Measurements from ENCODE around the gene DKK3.
A peak's percentile ranks its signal among the peaks of the same experiment; 100 is the strongest.
"Not testable (repeated sequence)": the region's sequence is repeated elsewhere in the genome, so short reads cannot be mapped to it uniquely, and the experiment has no call there.

DKK3 gene

DNA sequence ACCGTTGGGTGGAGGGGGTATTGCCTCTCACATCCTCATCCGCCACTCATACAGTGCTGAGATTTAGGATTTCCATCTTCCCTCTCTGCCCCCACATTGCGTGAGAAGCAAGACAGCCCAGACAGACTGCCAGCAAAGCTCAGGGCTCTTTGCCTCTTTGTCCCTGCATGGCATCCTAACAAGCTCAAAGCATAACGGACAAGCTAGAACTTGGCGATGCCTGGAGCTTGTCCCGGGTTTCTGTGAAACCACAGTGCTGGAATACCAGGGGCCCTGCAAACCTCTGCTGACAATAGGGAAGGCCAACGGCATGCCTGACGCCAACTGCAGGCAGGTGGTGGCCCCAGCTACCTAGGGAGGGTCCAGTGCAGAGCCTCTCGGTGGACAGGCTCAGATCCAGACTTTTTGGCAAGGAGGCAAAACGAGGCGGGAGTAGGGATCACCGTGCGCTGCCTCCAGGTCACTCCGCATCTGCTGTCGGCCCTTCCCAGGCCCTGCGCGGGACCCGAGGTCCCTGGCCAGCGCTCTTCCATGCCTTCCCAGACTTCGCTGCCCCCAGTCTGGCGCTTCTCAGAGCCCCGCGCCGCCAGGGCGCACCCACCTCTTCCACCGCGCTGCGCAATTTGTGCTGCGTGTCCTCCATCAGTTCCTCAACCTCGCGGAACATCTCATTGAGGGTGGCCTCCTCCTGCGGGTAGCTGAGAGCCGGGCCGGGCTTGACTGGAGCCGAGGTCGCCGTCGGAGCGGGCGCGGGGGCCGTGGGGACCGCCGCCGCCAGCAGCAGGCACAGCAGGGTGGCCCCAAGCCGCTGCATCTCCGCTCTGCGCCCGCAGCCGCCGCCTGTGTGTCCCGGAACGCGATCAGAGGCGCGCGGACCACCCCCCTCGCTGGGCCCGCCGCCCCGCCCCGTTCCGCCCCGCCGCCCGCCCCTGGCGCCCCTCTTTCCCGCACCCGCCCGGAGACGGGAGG, at the start of gene DKK3:
DKK3 (minus strand) TSS at position 858 of the 969 bp plus-strand sequence; CDS start at position 814, 44 bp downstream.
- DNase-seq = no peak

DNA sequence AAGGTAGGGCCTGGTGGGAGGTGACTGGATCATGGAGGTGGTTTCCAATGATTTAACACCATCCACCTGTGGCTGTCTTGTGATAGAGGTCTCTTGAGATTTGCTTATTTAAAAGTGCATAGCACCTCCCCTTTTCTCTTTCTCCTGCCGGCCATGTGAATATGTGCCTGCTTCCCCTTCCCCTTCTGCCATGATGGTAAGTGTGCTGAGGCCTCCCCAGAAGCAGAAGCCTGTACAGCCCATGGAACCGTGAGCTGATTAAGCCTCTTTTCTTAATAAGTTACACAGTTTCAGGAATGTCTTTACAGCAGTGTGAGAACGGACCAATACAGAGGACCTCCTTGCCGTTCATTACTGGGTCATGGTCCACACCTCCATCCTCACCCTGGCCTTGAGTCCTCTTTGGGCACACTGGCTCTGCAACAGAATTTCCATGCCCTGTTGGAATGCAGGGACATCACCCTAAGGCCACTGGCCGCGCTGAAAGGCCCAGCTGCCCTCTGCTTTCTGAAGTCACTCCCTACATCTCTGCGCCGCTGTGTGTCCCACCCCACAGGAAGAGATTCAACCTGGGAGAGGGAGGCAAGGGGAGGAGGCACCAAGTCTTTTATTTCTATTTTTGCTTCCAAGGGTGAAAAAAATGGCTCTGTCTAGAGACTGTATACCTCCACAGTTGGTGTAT, 49.0 kb upstream of the DKK3 start:
- DNase-seq = no peak

DNA sequence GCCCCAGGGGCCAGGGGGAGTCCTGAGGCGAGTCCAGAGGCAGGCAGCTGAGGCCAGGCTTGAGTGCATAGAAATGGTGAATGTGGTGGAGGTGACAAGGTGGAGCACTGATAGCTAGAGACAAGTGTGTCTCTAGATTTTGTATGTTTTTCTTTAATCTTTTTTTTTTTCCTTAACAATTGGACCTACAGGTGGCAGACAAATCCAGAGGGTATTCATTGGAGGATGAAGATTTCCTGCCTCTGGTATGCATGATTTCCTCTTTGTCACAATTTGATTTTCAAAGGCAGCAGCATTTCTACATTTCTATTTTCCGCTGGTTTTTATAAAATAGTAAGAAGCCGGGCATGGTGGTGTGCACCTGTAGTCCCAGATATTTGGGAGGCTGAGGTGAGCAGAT, 47.7 kb upstream of the DKK3 start:
- no peak for DNase-seq

- DNase-seq = no peak
These were observed 45.4 kb upstream of the DKK3 start for GRCh38 chr11:12053606-12054361.

DNA sequence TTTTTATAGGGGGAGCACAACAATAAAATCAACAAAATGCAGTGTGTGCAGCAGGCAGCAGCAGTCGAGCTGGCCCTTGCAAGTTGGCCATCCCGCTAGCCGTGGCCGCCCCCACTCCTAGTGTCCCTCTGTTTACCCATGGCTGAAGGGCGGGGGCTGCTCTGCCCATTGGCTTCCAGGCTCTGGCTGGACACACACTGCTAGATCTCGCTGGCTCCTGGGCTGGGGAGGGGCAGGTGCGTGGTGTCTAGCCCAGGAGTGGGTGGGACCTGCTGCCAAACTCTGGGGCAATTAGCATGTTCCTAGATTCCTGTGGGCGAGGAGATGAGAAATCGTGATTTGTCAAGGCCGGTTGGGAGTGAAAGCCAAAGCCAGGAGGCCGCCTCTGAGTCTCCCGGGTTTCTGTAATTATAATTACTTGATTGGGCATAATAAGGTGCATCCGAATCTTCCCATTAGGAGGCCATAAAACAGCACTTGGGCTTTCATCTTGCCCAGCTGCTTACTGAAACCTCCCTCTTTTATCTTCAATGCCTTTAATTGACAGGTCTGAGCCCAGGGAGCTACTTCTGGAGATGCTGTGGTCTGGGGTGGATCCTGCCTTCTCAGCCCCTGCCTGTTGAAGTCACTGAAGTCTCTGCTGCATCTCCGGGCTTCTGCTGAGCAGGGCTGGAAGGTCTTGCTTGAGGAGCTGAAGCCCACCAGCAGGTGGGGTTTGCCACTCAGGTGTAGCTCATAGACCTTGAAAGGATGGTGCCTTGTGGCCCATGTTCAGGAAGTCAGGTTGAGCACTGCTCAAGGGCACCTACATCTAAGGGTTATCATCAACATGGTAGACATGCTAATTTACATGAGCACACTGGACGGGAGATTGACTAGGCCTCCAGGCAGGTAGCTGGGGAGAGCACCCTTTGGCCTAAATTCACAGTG, 44.5 kb upstream of the DKK3 start:
- DNase-seq = no peak

GRCh38 chr11:12051287-12051662, 42.8 kb upstream of the DKK3 start:
- no peak for DNase-seq

- no peak for DNase-seq
These were observed 42.3 kb upstream of the DKK3 start for GRCh38 chr11:12050470-12051286.

DNA sequence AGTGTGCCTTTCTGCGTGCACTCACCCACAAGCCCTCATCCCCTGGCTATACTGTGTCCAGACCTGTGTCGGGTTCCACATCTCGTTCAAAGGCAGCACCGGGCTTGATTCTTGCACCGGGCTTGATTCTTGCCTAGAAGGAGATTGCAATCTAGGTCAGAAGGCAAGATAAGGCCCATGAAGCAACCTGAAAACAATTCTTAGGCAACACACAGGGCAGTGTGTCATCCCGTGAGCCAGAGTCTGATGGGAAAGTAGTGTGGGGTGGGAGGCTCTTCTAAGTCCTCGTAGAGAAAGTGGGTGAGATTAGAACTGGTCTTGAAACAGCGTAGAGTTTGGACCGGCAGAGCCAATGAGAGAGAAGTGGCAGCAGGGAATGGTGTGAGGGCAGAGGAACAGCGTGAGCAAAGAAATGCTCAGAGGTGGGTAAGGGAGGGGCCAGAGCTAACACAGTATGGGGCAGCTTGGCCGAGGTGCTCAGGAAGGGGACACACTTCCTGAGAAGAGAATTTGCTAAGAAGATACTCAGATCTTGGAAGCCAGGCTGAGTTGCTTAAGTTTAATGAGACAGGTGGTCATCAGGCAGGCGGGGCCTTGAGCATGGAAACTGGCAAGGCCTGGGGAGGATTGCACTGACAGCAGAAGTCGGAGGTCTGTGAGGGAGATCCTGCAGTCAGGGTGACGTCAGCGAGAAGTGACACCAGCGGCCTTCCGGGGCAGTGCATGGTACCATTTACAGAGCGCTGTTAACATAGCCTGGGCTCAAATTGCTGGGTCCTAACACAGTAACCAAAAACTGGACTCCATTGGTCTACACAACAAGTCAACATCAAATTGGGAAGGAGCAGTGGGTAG, 40.7 kb upstream of the DKK3 start:
- DNase-seq = no peak

GRCh38 chr11:12046636-12047236, 38.3 kb upstream of the DKK3 start:
- no peak for DNase-seq

DNA sequence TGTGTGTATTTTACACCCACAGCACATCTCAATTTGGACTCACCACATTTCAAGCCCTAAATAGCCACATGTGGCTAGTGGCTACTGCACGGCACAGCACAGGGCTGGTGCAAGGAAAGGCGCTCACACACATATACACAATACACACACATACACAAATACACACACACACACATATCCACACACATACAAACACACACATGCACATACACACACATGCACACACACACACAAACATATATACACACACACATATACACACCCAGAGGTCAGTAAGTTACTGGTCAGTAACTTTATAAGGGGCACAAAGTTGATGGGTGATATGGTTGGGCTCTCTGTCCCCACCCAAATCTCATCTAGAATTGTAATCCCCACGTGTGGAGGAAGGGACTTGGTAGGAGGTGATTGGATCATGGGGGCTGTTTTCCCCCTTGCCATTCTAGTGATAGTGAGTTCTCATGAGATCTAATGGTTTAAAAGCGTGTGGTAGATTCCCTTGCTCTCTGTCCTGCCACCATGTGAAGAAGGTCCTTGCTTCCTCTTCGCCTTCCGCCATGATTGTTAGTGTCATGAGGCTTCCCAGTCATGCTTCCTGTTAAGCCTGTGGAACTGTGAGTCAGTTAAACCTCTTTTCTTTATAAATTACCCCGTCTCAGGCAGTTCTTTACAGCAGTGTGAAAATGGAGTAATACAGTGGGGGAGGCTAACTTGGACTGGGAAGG, 37.6 kb upstream of the DKK3 start:
- DNase-seq = no peak

- no peak for DNase-seq
These were observed 36.4 kb upstream of the DKK3 start for GRCh38 chr11:12044799-12045198.

DNA sequence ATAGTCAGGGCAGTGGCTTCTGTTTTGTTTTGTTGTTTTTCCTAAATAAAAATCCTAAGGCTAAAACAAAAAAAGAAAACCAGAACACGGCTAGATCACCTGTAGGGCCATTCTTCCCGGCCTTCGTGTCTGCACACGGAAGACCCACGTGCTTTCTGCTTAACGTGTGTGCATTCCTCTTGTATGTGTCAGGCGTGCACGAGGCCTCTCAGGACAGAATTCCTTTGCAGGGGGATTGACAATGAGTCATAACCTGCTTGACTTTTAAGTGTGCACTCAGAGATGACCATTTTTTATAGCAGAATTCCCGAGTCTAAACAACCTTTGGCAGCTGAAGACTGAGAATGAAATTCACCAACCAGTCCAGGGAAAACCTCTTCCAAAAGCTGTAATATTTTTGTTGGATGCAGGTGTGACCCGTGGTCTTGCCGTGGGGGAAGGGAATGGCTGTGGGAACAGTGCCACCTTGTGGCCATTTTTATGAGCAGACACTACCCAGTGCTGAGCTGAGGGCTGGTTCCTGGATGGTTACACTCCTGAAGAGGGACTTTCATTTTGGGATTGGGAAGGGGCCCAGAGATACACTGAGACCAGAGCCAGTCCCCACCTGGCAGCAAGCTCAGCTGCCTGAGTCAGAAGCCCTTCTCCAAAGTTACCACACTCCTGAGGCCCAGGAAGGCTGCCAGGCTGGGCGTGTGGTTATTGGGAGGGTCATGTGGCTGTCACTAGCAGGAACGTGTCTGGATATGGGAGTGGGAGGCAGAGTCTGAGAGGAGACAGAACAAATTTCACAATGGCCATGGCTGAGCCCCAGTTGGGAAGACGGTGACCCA, 35.7 kb upstream of the DKK3 start:
- DNase-seq = peak; percentile 62 to 72

- no peak for DNase-seq
These were observed 34.8 kb upstream of the DKK3 start for GRCh38 chr11:12043221-12043620.

DNA sequence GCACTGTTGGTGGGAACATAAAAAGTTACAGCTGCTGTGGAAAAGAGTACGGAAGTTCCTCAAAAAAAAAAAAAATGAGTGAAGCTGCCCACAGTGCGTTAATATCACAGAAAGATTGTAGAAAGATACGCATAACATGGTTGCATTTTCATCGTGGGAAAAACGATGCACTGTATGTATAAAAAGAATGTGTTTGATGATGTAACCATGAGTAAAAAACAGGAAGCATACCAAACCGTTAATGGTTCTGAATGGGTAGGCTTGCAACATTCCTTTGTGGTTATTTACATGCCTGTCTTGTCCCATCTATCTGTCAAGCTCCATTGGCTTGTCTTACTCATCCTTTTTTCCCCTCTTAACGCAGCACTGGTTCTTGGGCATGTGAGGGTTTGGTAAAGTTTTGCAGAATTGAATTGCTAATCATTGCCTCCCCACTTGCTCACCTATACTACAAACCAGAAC, 33.8 kb upstream of the DKK3 start:
- DNase-seq = no peak

- DNase-seq = not testable (repeated sequence)
These were observed 32.3 kb upstream of the DKK3 start for GRCh38 chr11:12040719-12041118.

- no peak for DNase-seq
These were observed 24.5 kb upstream of the DKK3 start for GRCh38 chr11:12032968-12033367.

DNA sequence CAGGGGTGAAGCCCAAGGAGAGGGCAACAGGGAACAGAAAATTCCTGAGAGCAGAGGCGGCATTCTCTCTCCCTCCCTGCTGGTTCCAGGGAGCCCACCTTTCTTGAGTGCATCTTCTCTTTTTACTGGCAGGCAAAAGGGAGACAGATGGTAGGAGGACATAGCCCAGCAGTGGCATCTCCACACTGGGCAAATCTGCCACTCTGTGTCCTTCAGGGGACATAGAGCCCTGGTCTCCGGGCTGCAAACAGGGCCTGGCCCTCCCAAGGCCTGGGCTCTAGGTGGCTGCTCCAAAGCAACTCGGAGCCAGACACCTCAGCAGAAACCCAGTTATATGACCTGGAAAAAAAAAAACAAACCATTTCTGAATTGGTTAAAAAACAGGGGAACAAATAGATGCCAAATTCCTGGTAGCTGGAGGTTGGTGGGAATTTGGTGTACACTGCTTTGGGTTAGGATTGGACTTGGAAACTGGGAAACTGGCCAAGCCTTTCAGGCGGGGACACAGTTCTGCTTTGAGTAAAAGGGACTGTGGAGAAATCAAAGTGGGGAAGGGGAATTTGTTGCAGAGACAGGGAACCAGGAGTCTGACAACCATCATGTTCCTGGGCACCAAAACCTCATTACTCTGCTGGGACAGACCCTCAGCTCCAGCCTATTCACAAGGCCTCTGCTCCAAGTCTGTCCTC, 23.6 kb upstream of the DKK3 start:
- DNase-seq = no peak
